Measurements from ENCODE around the gene SLC12A8.

SLC12A8 gene

DNA sequence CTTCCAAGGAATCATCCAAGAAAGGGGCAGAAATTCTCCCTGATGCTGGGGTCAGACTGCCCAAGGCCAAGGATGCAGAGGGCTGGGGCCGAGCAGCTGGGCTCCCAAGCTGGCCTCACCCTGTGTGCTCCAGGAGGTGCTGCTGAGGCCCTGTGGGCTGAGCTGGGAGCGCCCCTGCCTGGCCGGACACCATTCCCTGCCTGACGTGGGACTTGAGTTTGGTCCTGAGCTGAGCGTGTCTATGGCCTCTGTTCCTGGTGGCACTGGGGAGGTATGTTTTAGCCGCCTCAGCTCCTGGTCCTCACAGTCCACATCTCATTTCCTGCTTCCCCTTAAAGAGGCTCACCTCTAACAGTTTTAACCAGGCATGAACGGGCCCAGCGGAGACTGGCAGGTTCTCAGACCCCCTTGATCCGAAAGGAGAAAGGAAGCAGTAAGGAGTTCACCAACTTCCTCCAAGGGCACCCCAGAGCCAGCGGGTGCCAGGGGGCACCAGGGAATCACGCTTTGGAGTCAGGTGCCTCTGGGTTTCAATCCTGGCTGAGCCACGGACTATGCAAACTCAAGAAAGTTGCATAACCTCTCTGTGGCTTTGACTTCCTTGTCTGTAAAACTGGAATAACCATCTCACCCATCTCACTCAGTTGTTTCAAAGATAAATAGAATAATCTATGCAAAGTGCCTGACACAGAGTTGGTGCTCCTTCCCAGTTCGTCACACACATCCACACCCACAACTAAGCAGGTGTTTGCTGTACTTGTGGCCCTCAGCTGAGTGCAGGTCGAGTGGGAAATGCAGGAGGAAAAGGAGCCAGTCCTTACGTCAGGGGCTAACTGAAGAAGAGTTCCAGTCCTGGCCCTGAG is 48.6 kb downstream of the SLC12A8 start:
- DNase-seq (ENCODE audit: low spot score) = no peak
- TF ChIP-seq, protein P1, sequence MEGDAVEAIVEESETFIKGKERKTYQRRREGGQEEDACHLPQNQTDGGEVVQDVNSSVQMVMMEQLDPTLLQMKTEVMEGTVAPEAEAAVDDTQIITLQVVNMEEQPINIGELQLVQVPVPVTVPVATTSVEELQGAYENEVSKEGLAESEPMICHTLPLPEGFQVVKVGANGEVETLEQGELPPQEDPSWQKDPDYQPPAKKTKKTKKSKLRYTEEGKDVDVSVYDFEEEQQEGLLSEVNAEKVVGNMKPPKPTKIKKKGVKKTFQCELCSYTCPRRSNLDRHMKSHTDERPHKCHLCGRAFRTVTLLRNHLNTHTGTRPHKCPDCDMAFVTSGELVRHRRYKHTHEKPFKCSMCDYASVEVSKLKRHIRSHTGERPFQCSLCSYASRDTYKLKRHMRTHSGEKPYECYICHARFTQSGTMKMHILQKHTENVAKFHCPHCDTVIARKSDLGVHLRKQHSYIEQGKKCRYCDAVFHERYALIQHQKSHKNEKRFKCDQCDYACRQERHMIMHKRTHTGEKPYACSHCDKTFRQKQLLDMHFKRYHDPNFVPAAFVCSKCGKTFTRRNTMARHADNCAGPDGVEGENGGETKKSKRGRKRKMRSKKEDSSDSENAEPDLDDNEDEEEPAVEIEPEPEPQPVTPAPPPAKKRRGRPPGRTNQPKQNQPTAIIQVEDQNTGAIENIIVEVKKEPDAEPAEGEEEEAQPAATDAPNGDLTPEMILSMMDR (IDR thresholded peaks at IDR 0.05; ENCODE audit: extremely low read depth, missing control alignments) = no peak

DNA sequence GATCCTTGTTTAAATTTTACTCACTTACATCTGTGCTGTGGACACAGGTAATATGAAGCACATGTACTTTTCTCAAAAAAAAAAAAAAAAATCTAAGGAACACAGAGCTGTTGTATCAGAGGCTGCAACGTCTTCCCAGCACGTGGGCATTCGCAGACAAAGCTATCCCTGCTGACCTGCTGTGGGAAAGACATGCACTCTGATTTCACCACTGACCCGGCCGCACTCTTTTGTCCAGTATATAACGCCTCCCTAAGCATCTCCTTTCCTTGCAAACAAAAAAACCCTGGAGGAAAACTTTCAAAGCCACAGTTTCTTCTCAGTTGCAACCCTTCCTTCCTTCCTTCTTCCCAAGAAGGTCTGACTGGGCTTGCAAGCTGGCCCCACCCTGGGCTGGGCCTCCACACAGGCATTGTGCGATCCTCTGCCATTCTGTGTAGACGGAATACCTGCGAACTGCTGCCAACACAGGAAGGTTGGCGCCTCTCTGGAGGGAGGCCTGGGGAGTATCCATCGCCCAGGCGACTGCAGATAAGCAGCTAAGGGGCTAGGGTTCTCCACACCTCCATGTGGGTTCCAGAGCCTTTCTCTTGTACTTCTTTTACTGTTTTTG is 50.8 kb downstream of the SLC12A8 start:
- DNase-seq (ENCODE audit: low spot score) = no peak
- TF ChIP-seq, protein P1 (IDR thresholded peaks at IDR 0.05; ENCODE audit: extremely low read depth, missing control alignments) = no peak

DNA sequence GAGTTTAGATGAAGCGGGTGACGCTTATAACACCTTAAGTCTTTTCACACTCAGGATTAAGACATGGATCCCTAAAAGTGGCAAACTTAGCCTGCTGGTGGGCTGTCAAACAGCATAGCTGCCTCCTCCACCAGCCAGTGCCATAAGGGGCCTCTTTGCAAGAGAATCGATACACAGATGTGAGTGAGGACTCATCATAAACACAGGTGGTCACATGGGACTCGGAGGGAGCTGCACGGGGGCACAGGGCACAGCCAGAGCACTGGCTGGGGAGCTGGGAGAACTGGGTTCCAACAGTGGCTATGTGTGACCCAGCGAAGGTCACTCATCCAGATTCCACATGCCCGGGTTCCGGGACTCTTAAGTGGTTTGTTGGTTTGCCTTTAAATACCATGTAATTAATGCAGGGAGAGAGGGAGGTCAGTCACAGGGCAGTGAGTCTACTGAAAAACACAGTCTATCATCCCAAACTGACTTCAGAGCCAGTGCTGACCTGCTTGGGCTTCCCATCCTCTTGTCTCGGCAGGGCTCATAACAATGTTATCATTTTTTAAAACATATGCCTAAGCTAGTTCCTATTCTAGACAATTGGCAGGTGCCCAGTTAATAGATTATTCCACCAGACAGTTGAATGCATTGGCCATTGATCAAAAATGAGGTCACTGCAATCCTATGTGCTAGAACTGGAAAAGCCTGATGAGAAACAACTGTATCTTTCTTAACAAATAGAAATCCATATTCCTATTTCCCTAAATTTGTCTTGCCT is 51.8 kb downstream of the SLC12A8 start:
- TF ChIP-seq, protein P1 (IDR thresholded peaks at IDR 0.05; ENCODE audit: extremely low read depth, missing control alignments) = no peak
- no peak for DNase-seq (ENCODE audit: low spot score)

DNA sequence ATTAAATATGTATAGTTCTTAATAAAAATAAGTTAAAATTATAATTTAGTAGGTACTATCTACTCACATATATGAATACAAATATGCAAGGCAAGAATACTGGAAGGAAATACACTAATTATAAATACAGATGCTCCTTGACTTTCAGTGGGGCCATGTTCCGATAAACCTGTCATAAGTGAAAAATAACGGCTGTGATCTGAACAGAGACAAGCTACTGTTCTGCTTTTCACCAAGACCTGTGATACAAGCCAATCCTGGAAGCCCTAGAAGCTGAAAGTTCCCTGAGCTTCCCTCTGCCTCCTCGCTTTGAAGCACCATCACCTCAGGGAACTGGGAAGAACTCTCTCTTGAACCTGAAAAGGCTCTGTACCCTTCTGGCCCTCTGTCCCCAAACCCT is 55.4 kb downstream of the SLC12A8 start:
- TF ChIP-seq, protein P1 (IDR thresholded peaks at IDR 0.05; ENCODE audit: extremely low read depth, missing control alignments) = no peak
- no peak for DNase-seq (ENCODE audit: low spot score)

DNA sequence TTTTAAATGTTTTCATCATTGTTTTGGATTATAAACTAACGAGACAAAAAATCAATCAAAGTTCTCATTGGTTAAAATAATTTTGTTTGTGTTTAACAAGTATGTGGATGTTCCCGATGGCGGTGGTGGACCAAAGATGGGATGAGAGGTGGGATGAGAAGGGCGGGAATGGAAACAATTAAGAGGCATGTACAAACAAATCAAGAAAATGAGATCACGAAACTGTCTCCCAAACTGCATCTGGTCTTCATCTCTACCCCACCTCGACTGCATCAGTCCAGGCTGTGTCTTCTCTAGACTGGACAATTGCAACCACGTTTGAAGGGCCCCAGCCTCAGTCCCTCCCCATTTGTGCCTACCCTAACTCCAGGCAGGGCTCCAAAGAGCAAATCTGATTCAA is 56.1 kb downstream of the SLC12A8 start:
- TF ChIP-seq, protein P1 (IDR thresholded peaks at IDR 0.05; ENCODE audit: extremely low read depth, missing control alignments) = no peak
- DNase-seq (ENCODE audit: low spot score) = no peak

DNA sequence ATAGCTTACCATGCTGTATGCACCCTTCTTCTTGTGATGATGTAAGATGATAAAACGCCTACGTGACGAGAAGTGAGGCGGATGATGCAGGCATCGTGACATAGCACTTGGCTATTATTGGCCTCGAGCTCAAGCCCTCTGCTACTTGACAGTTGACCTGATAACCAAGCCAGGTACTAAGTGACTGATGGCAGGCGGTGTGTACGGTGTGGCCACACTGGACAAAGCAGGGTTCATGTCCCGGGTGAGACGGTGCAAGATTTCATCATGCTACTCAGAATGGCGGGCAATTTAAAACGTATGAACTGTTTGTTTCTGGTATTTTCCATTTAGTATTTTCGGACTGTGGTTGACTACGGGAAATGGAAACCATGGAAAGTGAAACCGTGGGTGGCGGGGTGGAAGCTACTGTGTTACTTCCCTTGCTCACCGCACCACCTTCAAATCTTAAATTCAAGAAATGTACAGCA is 57.7 kb downstream of the SLC12A8 start:
- TF ChIP-seq, protein P1 (IDR thresholded peaks at IDR 0.05; ENCODE audit: extremely low read depth, missing control alignments) = no peak
- DNase-seq (ENCODE audit: low spot score) = no peak

Measured in GM20000 (cell line).